ENCODE results near the gene PRSS35. TPM values are rescaled to one million over a fixed set of nuclear protein-coding genes. Genes with fewer than 3 reads are reported as not detected.
"Not testable (repeated sequence)": the region's sequence is repeated elsewhere in the genome, so short reads cannot be mapped to it uniquely, and the experiment has no call there.

Gene PRSS35, protein sequence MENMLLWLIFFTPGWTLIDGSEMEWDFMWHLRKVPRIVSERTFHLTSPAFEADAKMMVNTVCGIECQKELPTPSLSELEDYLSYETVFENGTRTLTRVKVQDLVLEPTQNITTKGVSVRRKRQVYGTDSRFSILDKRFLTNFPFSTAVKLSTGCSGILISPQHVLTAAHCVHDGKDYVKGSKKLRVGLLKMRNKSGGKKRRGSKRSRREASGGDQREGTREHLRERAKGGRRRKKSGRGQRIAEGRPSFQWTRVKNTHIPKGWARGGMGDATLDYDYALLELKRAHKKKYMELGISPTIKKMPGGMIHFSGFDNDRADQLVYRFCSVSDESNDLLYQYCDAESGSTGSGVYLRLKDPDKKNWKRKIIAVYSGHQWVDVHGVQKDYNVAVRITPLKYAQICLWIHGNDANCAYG
- not detected in 2 replicates for total RNA-seq (2014; rRNA removed; shearing (Covaris generic))

- peak; percentile 73 for DNase-seq (ENCODE audit: low spot score)
Observed at GRCh38 chr6:83511901-83512681, at the start of gene PRSS35. PRSS35 (plus strand) TSS chr6:83512534; CDS start chr6:83523442, 10,908 bp downstream.

DNA sequence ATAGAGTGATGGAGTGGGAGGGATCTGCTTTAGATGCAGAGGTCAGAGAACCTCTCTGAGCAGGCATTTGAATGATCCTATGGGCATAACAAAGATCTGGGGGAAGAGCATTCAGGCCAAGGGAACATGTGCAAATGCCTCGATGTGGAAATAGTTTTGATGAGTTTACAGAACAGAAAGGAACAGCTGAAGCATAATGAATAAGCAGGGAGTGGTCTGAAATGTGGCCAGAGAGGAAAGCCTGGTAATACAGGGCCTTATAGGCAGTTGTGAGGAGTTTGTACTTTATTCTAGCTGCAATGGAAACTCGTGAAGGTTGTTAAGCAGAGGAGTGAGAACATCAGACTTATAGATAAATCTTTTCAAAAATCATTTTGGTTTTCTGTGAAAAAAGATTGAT lies 48.4 kb upstream of the PRSS35 start:
- no peak for DNase-seq (ENCODE audit: low spot score)

GRCh38 chr6:83464381-83465140 lies 47.8 kb upstream of the PRSS35 start:
- peak; percentile 83 for DNase-seq (ENCODE audit: low spot score)

DNA sequence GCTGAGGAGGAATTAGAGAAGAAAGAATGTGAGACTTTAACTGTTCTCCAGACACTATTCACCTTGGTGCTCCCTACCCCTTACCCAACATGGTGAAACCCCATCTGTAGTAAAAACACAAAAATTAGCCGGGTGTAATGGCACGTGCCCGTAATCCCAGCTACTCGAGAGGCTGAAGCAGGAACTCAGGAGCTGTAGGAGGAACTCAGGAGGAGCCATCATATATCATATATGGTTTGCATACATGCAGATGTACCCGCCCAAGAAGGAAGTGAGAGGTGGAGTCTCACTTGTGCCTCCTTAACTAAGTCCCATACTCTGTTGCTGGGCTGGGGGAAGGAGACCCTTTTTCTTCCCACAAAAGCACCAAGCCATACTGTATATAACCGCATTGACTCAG lies 46.0 kb upstream of the PRSS35 start:
- DNase-seq (ENCODE audit: low spot score): no peak

DNA sequence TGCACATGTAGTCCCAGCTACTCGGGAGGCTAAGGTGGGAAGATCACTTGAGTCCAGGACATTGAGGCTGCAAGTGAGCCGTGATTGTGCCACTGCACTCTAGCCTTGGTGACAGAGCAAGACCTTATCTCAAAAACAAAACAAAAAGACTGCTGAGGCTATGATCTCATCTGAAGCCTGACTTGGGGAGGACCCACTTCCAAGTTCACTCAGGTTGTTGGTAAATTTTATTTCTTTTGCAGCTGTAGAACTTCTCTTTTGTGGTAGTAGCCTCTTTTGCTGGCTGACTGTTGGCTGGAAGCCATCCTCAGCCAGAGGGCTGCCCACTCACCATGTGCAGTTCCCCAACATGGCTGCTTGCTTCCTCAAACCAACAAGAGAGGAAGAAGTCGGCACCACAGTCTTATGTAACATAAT lies 44.7 kb upstream of the PRSS35 start:
- DNase-seq (ENCODE audit: low spot score): no peak

DNA sequence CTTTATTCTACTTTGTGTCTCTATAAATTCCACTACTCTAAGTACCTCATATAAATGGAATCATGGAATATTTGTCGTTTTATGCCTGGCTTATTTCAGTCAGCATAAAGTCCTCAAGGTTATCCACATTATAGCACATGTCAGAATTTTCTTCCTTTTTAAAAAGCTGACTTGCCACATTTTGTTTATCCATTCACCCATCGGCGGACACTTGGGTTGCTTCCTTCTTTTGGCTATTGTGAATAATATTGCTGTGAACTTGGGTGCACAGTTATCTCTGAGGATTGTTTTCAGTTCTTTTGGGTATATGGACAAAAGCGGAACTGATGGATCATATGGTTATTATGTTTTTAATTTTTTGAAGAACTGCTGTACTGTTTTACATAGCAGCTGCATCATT lies 42.3 kb upstream of the PRSS35 start:
- no peak for DNase-seq (ENCODE audit: low spot score)

- no peak for DNase-seq (ENCODE audit: low spot score)
Observed at GRCh38 chr6:83470587-83470986, 41.7 kb upstream of the PRSS35 start.

GRCh38 chr6:83472767-83473166 lies 39.6 kb upstream of the PRSS35 start:
- DNase-seq (ENCODE audit: low spot score): no peak

- peak; percentile 24 for DNase-seq (ENCODE audit: low spot score)
Observed at GRCh38 chr6:83474309-83474708, 38.0 kb upstream of the PRSS35 start.

- DNase-seq (ENCODE audit: low spot score): no peak
Observed at GRCh38 chr6:83476971-83477370, 35.4 kb upstream of the PRSS35 start.

DNA sequence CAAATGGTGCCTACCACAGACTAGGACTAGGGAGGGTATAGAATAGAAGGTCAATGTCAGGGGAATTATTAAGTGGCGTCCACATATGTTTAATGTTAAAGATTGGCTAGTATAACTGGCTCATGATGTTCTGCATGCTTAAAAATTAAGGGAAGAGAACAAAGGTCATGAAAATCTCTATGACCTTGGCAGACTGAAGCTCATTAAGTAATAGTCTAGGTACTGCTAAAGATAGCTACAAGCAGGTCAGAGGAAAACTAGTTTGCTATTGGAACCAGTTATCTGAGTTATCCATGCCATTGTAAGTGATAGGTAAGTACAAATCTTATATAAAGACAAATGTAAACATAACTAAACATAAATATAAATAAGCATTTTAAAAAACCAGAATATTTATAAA lies 32.9 kb upstream of the PRSS35 start:
- no peak for DNase-seq (ENCODE audit: low spot score)

GRCh38 chr6:83480470-83480869 lies 31.9 kb upstream of the PRSS35 start:
- no peak for DNase-seq (ENCODE audit: low spot score)

DNA sequence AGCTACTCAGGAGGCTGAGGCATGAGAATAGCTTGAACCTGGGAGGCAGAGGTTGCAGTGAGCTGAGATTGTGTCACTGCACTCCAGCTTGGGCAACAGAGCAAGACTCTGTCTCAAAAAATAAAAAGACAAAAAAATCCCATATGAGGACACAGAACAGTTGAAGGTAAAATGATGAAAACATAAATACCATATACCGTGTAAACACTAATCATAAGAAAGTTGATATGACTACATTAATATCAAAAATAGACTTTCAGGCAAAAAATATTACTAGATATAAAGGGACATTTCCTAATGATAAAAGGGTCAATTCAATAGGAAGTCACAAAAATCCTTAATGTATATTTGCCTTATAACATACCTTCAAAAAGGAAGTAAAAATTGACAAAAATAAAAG lies 30.4 kb upstream of the PRSS35 start:
- DNase-seq (ENCODE audit: low spot score): not testable (repeated sequence)

DNA sequence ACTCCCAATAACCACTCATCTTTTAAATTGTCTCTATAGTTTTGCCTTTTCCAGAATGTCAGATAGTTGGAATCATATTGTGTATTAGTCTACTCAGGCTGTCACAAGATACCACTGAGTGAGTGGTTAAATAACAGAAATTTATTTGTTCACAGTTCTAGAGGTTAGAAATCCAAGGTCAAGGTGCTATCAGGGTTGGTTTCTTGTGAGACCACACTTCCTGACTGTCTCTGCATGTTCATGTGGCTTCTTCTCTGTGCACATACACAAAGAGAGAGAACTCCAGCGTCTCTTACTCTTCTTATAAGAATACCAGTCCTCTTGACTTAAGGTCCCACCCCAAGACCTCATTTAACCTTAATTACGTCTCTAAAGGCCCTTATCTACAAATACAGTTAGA lies 23.9 kb upstream of the PRSS35 start:
- DNase-seq (ENCODE audit: low spot score): no peak

DNA sequence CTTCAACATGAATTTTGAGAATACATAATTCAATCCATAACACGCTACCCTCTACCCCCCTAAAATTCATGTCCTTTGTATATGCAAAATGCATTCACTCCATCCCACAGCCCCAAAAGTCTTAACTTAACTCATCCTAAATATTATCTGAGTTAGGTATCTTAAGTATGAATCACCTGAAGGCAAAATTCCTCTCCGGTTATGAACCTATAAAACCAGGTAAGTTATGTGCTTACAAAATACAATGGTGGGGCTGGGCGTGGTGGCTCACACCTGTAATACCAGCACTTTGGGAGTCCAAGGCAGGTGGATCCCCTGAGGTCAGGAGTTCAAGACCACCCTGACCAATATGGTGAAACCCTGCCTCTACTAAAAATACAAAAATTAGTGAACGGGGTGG lies 23.5 kb upstream of the PRSS35 start:
- no peak for DNase-seq (ENCODE audit: low spot score)

DNA sequence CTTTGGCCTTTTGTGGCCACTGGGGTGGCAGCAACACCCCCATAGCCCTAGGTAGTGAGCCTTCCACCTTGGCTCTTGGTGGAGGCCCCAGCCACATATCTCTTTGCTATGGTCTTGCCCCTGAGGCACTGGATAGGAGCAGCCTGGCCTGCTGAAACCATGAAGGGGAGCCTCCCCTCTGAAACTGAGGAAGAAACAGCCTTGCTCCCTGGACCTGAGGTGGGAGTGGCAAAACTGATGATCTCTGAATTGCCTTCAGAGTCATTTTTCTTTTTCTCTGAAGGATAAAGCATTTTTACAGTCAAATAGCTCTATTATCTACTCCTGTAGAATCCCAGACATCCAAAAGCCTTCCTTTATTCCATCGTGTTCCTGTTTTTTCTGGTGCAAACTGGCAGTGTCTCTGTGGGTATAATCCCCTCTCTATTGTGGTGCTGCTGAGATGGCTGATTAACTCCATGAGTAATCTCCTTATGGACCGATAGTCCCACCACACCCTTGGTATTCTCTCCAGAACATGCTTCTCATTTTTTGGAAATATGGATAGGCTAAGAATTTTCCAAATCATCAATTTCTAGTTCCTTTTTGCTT lies 22.0 kb upstream of the PRSS35 start:
- DNase-seq (ENCODE audit: low spot score): no peak

- DNase-seq (ENCODE audit: low spot score): no peak
Observed at GRCh38 chr6:83505356-83505755, 7.0 kb upstream of the PRSS35 start.

- no peak for DNase-seq (ENCODE audit: low spot score)
Observed at GRCh38 chr6:83509441-83509840, 2.9 kb upstream of the PRSS35 start.

DNA sequence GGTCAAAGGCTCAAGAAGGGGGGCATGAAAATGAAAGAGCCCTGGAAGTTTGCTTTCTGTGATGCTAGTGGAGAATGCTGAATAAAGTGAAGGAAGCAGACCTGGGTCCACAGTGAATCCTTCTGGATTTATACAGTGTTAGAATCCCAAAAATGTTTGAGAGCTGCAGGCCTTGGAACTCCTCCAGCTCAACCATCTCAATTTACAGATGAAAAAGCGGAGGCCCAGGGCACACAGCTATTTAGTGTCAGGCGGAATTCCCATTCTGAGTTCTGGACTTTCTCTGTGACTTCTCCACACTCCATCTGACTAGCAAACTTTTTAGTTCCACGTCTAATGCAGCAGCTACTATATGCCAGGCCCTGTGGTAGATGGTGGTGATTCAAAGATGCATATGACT lies 1.5 kb upstream of the PRSS35 start:
- DNase-seq (ENCODE audit: low spot score): no peak

GRCh38 chr6:83511266-83511665 lies 1.1 kb upstream of the PRSS35 start:
- no peak for DNase-seq (ENCODE audit: low spot score)

GRCh38 chr6:83514466-83514865 lies 2.1 kb downstream of the PRSS35 start:
- DNase-seq (ENCODE audit: low spot score): no peak
